ENCODE results near the gene IGF2BP3. TPM values are rescaled to one million over a fixed set of nuclear protein-coding genes. Genes with fewer than 3 reads are reported as not detected.

The IGF2BP3 gene
- total and polyA plus RNA-seq, 10 of the 15 experiments (the other 5 are each of a cell fraction or from before 2014, with no cell fraction given), result 4.6 to 61.2 (median 36.9) TPM

DNA sequence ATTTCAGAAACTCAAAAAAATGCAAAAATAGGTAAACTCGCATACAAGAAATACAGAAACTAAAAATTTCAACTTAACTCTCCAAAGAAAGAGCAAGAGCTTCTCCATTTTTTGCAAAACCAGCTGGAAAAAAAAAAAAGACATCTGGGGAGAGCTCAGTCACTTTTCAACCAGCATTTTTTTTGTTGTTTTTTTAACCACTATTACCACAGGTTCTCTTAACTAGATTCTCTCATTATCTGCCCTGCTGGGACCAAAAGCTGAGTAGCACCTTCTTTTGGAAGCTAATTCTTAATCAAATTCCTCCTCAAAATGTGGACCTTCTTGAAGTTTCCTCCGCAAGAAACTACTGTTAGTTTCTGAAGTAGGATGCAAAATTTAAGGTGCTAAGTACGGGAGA is 14.2 kb downstream of the IGF2BP3 start:
- Histone ChIP-seq H3K9me3 (replicated peaks; ENCODE audit: control insufficient read depth, insufficient read depth, low read length) (no peaks in the 10 kb centered on the region), H3K4me2 (ENCODE audit: control insufficient read depth, insufficient read depth) (no peak overlapping the region), H3K27me3 (replicated peaks in 1 of 2; ENCODE audit: control insufficient read depth in 2 of 2, insufficient read depth in 2 of 2, low read length in 1 of 2) (no peaks in the 10 kb centered on the region), H3K27ac (ENCODE audit: control insufficient read depth, insufficient read depth) (no peak overlapping the region), H3K79me2 (ENCODE audit: control insufficient read depth, insufficient read depth, low read length) (peaks cover 90% of the 10 kb centered on the region), H3K9ac (ENCODE audit: control insufficient read depth, insufficient read depth, low read length) (no peak overlapping the region), H3K4me3 (no peak overlapping the region), H2AFZ (ENCODE audit: control insufficient read depth, low read depth, low read length) (no peak overlapping the region), H4K20me1 (ENCODE audit: control insufficient read depth, insufficient read depth) (no peaks in the 10 kb centered on the region), H3K36me3 (ENCODE audit: control insufficient read depth in 2 of 2, insufficient read depth in 2 of 2, low read length in 1 of 2) (peaks cover 0 to 11% of the 10 kb centered on the region in 2 experiments; a peak in 2 of 4 replicates), H3K4me1 (ENCODE audit: control insufficient read depth, insufficient read depth, low read length) (peaks cover 4% of the 10 kb centered on the region)
- SMC1A ChIA-PET (ENCODE audit: uncharacterized antibody, unreplicated experiment), result interaction anchor here (0.6 to 1.5 kb wide), 12 partner anchors 8 to 98 kb away, joined by 3 to 11 read pairs (median 4); no protein-coding TSS in a partner anchor
- in situ Hi-C loops (cut with MboI), result no loop called here
- TF ChIP-seq, protein P1, sequence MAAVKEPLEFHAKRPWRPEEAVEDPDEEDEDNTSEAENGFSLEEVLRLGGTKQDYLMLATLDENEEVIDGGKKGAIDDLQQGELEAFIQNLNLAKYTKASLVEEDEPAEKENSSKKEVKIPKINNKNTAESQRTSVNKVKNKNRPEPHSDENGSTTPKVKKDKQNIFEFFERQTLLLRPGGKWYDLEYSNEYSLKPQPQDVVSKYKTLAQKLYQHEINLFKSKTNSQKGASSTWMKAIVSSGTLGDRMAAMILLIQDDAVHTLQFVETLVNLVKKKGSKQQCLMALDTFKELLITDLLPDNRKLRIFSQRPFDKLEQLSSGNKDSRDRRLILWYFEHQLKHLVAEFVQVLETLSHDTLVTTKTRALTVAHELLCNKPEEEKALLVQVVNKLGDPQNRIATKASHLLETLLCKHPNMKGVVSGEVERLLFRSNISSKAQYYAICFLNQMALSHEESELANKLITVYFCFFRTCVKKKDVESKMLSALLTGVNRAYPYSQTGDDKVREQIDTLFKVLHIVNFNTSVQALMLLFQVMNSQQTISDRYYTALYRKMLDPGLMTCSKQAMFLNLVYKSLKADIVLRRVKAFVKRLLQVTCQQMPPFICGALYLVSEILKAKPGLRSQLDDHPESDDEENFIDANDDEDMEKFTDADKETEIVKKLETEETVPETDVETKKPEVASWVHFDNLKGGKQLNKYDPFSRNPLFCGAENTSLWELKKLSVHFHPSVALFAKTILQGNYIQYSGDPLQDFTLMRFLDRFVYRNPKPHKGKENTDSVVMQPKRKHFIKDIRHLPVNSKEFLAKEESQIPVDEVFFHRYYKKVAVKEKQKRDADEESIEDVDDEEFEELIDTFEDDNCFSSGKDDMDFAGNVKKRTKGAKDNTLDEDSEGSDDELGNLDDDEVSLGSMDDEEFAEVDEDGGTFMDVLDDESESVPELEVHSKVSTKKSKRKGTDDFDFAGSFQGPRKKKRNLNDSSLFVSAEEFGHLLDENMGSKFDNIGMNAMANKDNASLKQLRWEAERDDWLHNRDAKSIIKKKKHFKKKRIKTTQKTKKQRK (IDR thresholded peaks at IDR 0.05; ENCODE audit: low read depth, low read length), result no peak
- TF ChIP-seq, protein P2, sequence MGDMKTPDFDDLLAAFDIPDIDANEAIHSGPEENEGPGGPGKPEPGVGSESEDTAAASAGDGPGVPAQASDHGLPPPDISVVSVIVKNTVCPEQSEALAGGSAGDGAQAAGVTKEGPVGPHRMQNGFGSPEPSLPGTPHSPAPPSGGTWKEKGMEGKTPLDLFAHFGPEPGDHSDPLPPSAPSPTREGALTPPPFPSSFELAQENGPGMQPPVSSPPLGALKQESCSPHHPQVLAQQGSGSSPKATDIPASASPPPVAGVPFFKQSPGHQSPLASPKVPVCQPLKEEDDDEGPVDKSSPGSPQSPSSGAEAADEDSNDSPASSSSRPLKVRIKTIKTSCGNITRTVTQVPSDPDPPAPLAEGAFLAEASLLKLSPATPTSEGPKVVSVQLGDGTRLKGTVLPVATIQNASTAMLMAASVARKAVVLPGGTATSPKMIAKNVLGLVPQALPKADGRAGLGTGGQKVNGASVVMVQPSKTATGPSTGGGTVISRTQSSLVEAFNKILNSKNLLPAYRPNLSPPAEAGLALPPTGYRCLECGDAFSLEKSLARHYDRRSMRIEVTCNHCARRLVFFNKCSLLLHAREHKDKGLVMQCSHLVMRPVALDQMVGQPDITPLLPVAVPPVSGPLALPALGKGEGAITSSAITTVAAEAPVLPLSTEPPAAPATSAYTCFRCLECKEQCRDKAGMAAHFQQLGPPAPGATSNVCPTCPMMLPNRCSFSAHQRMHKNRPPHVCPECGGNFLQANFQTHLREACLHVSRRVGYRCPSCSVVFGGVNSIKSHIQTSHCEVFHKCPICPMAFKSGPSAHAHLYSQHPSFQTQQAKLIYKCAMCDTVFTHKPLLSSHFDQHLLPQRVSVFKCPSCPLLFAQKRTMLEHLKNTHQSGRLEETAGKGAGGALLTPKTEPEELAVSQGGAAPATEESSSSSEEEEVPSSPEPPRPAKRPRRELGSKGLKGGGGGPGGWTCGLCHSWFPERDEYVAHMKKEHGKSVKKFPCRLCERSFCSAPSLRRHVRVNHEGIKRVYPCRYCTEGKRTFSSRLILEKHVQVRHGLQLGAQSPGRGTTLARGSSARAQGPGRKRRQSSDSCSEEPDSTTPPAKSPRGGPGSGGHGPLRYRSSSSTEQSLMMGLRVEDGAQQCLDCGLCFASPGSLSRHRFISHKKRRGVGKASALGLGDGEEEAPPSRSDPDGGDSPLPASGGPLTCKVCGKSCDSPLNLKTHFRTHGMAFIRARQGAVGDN (IDR thresholded peaks at IDR 0.05), result peak; percentile 41; the same call in 1 of the 2 replicates
- TF ChIP-seq MTA3 (IDR thresholded peaks at IDR 0.05; ENCODE audit: borderline replicate concordance, low read length), result no peak
- TF ChIP-seq MEF2B (IDR thresholded peaks at IDR 0.05; ENCODE audit: partially characterized antibody, poor library complexity, severe bottlenecking), result no peak
- TF ChIP-seq, protein P3, sequence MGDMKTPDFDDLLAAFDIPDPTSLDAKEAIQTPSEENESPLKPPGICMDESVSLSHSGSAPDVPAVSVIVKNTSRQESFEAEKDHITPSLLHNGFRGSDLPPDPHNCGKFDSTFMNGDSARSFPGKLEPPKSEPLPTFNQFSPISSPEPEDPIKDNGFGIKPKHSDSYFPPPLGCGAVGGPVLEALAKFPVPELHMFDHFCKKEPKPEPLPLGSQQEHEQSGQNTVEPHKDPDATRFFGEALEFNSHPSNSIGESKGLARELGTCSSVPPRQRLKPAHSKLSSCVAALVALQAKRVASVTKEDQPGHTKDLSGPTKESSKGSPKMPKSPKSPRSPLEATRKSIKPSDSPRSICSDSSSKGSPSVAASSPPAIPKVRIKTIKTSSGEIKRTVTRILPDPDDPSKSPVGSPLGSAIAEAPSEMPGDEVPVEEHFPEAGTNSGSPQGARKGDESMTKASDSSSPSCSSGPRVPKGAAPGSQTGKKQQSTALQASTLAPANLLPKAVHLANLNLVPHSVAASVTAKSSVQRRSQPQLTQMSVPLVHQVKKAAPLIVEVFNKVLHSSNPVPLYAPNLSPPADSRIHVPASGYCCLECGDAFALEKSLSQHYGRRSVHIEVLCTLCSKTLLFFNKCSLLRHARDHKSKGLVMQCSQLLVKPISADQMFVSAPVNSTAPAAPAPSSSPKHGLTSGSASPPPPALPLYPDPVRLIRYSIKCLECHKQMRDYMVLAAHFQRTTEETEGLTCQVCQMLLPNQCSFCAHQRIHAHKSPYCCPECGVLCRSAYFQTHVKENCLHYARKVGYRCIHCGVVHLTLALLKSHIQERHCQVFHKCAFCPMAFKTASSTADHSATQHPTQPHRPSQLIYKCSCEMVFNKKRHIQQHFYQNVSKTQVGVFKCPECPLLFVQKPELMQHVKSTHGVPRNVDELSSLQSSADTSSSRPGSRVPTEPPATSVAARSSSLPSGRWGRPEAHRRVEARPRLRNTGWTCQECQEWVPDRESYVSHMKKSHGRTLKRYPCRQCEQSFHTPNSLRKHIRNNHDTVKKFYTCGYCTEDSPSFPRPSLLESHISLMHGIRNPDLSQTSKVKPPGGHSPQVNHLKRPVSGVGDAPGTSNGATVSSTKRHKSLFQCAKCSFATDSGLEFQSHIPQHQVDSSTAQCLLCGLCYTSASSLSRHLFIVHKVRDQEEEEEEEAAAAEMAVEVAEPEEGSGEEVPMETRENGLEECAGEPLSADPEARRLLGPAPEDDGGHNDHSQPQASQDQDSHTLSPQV (IDR thresholded peaks at IDR 0.05), result 0 out of 2 replicates have a peak, but pooled peaks have one; percentile 47
- no peak for TF ChIP-seq NRF1 (conservative IDR thresholded peaks at IDR 0.05; ENCODE audit: low read depth, low read length)
- peak; percentile 29; the same call in 1 of the 2 replicates for TF ChIP-seq ZNF384 (IDR thresholded peaks at IDR 0.05; ENCODE audit: borderline replicate concordance, low read depth, low read length)
- TF ChIP-seq, protein P4, sequence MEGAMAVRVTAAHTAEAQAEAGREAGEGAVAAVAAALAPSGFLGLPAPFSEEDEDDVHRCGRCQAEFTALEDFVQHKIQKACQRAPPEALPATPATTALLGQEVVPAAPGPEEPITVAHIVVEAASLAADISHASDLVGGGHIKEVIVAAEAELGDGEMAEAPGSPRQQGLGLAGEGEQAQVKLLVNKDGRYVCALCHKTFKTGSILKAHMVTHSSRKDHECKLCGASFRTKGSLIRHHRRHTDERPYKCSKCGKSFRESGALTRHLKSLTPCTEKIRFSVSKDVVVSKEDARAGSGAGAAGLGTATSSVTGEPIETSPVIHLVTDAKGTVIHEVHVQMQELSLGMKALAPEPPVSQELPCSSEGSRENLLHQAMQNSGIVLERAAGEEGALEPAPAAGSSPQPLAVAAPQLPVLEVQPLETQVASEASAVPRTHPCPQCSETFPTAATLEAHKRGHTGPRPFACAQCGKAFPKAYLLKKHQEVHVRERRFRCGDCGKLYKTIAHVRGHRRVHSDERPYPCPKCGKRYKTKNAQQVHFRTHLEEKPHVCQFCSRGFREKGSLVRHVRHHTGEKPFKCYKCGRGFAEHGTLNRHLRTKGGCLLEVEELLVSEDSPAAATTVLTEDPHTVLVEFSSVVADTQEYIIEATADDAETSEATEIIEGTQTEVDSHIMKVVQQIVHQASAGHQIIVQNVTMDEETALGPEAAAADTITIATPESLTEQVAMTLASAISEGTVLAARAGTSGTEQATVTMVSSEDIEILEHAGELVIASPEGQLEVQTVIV (IDR thresholded peaks at IDR 0.05; ENCODE audit: borderline replicate concordance, partially characterized antibody), result no peak
- DNase-seq (ENCODE audit: low read depth, low spot score) (no peak), FAIRE-seq (no peak), ATAC-seq (no peak)
- intact Hi-C loops (cut with micrococcal nuclease; ENCODE audit: unreplicated experiment), result no loop called here
- CTCF ChIA-PET, result interaction anchor here (0.6 to 2.3 kb wide), 5 partner anchors 11 to 183 kb away, joined by 3 to 10 read pairs (median 4); no protein-coding TSS in a partner anchor
- POLR2A ChIA-PET, result interaction anchor here (1.0 to 1.2 kb wide), 4 partner anchors 9 to 157 kb away, joined by 3 read pairs; no protein-coding TSS in a partner anchor
- BruUV-seq (replicated peaks), result no TSS peak
- 90% methylated on average over 3 of the region's 3 CpGs for WGBS (ENCODE audit: insufficient coverage, insufficient replicate concordance, low lambda C conversion rate, missing lambda C conversion rate)
- RAD21 ChIA-PET (ENCODE audit: unreplicated experiment), result interaction anchor here (0.6 to 1.2 kb wide), 3 partner anchors 36 to 98 kb away, joined by 3 to 5 read pairs (median 3); no protein-coding TSS in a partner anchor

Data from GM12878 (cell line).